HL-60 (cell line): ENCODE measurements around the gene MPDU1.

Experiments
- DNase-seq, 2 experiments: peaks; one replicate each; pipeline ENCODE4 v3.0.0-alpha.2; 2010 to 2020; ENCODE audit warnings: low read depth in 1 of 2, low spot score in 1 of 2
- H3K27ac ChIP-seq: fragments of 250-450 bp; sonication (Bioruptor Pico); replicated peaks from 2 replicates; pipeline ENCODE4 v1.5.1; 2020; ENCODE audit warnings: mild to moderate bottlenecking, moderate library complexity
- H3K27me3 ChIP-seq: fragments of 250-450 bp; sonication (Bioruptor Pico); 2 replicates; pipeline ENCODE4 v1.5.1; 2021; ENCODE audit warnings: mild to moderate bottlenecking, moderate library complexity; ENCODE audit not compliant: insufficient read depth, poor library complexity, severe bottlenecking
- H3K4me3 ChIP-seq: replicated peaks from 2 replicates; pipeline ENCODE4 v1.5.1; 2011; ENCODE audit warnings: mild to moderate bottlenecking, control low read depth, low read length; ENCODE audit not compliant: insufficient read depth
- GABPA ChIP-seq: IDR thresholded peaks from 2 replicates; pipeline ENCODE4 v1.6.1; 2012; ENCODE audit warnings: low read depth
- POLR2AphosphoS5 ChIP-seq: IDR thresholded peaks from 2 replicates; pipeline ENCODE4 v1.6.1; 2012; ENCODE audit warnings: low read depth
- REST ChIP-seq: IDR thresholded peaks from 2 replicates; pipeline ENCODE4 v1.6.1; 2012; ENCODE audit warnings: low read depth; ENCODE audit not compliant: insufficient replicate concordance
- SPI1 ChIP-seq: IDR thresholded peaks from 2 replicates; pipeline ENCODE4 v1.6.1; 2012; ENCODE audit warnings: low read depth, mild to moderate bottlenecking, borderline replicate concordance
- TF ChIP-seq, protein P1 (sequence below): IDR thresholded peaks from one replicate; pipeline ENCODE4 v1.5.1; 2011; ENCODE audit warnings: low read length, control low read depth, inconsistent platforms; ENCODE audit not compliant: insufficient read depth

Gene MPDU1

GRCh38 chr17:7561589-7562207 lies 22.0 kb upstream of the MPDU1 start, which contains the start of gene SENP3:
Gene SENP3 (plus strand): TSS chr17:7561919. CDS start chr17:7563077, 1,158 bp downstream.
- peak in 1 of 2 experiments; percentile 74 for DNase-seq
- TF ChIP-seq, protein P1, sequence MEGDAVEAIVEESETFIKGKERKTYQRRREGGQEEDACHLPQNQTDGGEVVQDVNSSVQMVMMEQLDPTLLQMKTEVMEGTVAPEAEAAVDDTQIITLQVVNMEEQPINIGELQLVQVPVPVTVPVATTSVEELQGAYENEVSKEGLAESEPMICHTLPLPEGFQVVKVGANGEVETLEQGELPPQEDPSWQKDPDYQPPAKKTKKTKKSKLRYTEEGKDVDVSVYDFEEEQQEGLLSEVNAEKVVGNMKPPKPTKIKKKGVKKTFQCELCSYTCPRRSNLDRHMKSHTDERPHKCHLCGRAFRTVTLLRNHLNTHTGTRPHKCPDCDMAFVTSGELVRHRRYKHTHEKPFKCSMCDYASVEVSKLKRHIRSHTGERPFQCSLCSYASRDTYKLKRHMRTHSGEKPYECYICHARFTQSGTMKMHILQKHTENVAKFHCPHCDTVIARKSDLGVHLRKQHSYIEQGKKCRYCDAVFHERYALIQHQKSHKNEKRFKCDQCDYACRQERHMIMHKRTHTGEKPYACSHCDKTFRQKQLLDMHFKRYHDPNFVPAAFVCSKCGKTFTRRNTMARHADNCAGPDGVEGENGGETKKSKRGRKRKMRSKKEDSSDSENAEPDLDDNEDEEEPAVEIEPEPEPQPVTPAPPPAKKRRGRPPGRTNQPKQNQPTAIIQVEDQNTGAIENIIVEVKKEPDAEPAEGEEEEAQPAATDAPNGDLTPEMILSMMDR: no peak
- no peak for TF ChIP-seq GABPA
- no peak for TF ChIP-seq SPI1
- TF ChIP-seq POLR2AphosphoS5: peak; percentile 37; the same call in 1 of the 2 replicates
- Histone ChIP-seq H3K27ac (peak within 1 kb of the TSS; percentile 85), H3K4me3 (peak within 1 kb of the TSS; percentile 74), H3K27me3 (no peaks in the 10 kb centered on the region)

DNA sequence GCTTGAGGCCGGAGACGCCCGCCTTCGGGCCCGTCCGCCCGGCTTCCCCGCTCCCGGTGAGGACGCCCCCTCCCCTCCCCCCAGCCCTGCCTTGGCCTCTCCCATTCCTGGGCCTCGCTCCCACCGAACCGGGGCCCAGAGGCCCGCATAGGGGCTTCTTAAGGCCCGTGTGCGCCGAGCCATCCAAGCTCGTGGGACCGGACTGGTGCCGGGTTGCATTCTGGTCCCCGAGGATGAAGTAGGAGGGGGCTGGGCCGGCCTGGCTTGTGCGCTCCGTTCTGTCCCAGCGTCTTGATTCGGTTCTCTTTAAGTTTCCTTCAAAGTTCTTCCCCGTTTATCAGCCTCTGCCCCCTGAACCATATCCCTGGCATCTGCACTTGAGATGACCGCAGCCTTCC lies 21.4 kb upstream of the MPDU1 start:
- peak overlapping the region; percentile 85 for H3K27ac ChIP-seq
- no peak for DNase-seq
- TF ChIP-seq, protein P1: no peak
- TF ChIP-seq GABPA: no peak
- TF ChIP-seq SPI1: no peak
- no peak for TF ChIP-seq REST
- no peak for TF ChIP-seq POLR2AphosphoS5
- H3K27me3 ChIP-seq: no peaks in the 10 kb centered on the region
- H3K4me3 ChIP-seq: peak overlapping the region; percentile 74

DNA sequence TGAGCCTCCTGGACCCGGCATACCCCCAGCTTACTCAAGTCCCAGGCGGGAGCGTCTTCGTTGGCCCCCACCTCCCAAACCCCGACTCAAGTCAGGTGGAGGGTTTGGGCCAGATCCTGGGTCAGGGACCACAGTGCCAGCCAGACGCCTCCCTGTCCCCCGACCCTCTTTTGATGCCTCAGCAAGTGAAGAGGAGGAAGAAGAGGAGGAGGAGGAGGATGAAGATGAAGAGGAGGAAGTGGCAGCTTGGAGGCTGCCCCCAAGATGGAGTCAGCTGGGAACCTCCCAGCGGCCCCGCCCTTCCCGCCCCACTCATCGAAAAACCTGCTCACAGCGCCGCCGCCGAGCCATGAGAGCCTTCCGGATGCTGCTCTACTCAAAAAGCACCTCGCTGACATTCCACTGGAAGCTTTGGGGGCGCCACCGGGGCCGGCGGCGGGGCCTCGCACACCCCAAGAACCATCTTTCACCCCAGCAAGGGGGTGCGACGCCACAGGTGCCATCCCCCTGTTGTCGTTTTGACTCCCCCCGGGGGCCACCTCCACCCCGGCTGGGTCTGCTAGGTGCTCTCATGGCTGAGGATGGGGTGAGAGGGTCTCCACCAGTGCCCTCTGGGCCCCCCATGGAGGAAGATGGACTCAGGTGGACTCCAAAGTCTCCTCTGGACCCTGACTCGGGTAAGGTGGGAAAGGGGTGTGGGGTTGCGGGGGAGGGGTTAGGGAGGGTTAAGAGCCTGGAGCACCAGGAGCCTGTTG lies 20.4 kb upstream of the MPDU1 start:
- TF ChIP-seq POLR2AphosphoS5: no peak
- no peak for TF ChIP-seq SPI1
- TF ChIP-seq, protein P1: no peak
- TF ChIP-seq REST: no peak
- TF ChIP-seq GABPA: no peak
- Histone ChIP-seq H3K4me3 (peak overlapping the region; percentile 74), H3K27me3 (no peaks in the 10 kb centered on the region), H3K27ac (no peak overlapping the region)
- DNase-seq: no peak
